Hematopoietic multipotent progenitor cell treated with erythropoietin and hydrocortisone succinate and interleukin-3 and kit ligand, for 4 days (in vitro differentiated cells): ENCODE measurements around the gene CD5L.

Source experiments
- DNase-seq: peaks from one replicate; pipeline ENCODE4 v3.0.0-alpha.2; 2015

CD5L gene

DNA sequence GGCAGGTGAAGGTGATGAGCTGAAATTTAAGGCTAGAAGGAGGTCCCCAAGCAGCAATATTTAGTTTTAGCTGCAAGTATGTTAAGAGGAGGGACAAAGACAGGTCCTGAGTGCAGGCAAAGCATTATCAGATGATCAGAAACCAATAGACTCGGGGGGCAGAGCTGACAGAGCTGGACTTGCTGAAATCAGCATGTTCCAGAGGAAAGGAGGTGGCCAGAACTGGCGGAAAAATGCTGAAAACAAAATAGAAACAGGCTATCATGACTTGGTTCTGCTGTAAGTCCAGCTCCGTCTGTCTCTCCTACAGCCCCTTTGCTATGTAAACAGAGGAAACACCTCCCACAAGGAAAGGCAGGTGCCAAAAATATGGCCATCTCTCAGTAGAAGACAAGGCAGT lies at the start of gene CD5L:
CD5L (minus strand) TSS at position 101 of the 400 bp plus-strand sequence. CDS start 107 bp downstream, outside the sequence.
- DNase-seq: no peak

DNA sequence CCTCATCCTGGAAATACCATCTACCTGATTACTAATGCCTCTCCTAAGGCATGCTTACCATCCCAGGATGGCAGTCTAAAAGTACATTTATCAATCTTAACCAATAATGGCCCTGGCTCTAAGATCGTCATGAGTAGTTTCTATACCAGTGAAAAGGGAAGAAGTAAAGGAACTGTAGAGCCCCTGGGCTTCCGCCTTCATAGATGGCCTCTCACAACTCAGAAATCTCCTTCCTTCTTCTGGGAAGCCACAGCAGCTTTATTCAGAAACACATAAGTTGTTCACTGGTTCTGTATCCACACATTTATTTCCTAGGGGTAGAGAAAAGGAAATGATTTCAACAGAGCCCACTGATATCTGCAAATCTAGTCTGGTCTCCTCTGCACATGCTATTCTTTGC lies 41.0 kb upstream of the CD5L start:
- DNase-seq: peak; percentile 60

DNA sequence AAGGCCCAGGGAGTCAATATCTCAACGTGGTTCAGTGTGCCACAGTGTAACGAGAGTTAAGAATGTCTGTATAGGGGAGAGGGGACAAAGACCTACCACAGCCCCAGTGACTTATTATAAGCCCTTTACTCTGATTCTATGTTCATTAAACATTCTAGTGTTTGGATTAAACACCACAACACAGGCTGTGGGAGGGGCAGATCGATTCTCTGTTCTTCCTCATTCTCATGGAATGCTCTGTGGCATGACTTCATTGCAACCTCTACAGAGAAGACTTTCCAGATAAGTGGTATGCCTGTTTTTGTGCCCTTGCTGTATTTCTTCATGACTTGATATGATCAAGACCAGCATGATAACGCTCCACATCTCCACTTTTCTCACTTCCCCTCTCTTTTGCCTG lies 39.0 kb upstream of the CD5L start:
- peak; percentile 25 for DNase-seq

DNA sequence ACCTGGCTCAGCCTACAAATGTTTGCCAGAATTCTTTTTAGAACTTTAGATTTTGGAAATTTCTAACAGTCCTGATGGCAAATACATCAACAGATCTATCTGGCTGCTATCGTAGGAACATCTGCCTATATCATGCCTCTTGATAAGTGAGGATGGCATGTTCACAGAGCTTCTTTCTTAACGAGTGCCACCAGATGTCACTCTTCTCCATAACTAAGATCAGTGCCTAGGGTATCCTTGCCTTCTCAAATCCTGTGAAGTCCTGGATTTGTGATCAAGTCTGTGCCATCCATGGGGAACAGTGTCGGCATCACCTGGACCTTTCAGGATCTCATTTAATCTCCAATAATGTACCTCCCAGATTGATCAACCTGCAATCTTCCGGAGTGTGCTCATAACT lies 36.5 kb upstream of the CD5L start:
- DNase-seq: peak; percentile 69

DNA sequence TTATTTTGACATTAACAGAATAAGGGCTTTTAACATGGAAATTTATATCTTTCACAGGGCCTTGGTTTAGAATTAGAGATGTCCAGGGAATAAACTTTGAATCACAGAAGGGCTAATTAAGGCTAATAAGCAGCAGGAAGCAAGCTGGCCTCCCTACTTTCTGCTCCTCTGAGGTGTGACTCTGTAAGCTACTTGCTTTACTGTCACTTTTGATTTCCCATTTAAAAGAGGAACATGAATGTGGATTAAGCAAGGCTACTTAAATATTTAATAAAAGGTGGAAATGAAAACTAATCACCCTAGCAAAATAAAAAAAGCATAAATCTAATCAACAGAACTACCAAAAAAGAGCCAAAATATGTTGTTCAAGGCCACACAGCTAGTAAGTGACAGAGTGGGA lies 28.9 kb upstream of the CD5L start:
- DNase-seq: no peak

DNA sequence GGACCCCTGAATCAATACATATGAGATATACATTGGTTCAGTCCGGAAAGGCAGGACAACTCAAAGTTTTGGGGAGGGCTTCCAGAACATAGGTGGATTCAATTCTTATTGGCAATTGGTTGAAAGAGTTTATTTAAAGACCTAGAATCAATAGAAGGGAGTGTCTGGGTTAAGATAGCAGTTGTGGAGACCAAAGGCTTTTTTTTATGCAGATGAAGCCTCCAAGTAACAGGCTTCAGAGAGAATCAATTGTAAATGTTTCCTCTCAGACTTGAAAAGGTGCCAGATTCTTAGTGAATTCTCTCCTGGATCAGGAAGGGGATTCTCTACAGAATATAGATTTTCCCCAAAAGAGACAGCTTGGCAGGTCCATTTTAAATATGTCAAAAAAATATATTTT lies 27.0 kb upstream of the CD5L start:
- DNase-seq: no peak

DNA sequence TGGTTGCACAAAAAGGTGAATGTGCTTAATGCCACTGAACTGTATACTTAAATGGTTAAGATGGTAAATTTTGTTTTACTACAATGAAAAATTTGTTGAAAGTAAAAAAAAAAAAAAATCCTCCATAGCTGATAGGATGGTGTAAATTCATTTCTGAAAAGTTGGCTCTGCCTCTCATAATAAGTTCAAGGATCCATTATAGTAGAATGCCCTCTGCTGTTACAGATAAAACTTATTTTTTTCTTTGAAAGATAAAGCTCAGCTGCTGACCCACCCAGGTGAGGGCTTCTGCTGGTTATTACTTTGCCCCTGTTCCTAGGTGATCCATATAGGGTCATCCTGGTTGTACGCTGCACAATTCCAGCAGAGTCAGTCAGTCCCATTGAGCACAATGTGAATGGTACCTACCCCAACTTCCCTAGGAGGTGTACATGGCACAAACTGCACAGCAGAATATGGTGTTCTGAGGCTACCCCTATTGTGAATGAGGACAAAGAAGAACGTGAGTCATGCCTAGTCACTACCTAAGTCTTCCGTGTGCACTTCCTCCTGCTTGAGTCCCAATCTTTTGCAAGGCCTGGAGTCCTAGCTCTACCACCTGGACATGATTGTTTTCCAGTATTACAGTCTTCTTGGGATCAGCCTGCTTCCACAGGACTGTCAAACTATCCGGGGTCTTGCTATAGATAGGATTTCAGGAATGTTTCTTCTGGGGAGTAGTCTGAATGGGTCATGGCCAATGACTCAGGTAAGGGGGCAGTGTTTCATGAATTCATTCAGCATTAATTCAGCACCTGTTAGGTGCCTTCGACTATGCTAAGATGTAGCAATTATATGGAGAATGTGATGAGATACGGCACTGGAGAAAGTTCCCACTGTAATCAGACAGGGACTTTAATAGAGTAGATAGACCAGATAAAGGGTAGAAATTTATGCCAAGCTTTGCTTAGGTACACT lies 20.8 kb upstream of the CD5L start:
- DNase-seq: no peak

DNA sequence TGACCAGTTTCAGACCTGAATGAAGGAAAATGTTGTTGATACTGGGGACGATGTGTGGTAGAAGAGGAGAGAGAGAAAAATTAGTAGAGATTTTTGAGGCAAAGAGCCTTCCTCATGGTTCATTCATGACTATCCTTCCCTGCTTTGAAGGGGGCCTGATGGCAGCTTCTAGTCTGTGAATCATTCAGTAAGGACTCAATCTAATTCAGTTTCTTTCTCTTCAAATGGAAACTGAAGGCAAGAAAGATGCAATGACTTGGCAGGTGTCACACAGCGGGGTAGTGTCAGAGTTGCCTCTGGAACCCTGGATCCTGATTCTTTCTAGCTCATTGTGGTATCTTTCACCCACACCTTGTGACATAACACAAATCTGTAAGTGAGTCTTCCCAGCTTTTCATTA lies 14.9 kb upstream of the CD5L start:
- no peak for DNase-seq

DNA sequence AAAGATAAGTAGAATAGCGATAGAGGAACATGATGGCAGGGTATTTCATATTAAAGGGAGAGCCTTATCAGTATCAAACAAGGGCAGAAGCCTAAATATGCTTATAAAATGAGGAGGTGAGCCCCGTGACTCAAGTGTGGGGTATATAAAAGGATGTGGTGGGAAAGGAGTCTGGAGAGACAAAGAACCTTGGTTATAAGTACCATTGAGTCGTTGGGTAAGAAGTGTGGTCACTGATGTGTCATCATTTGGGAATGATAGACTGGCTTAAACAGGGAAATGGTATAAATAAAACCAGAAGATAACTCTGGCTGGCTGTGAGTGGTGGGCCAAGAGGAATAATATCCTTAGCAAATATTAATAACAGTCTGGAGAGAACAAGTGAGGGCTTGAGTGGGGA lies 10.9 kb upstream of the CD5L start:
- no peak for DNase-seq

DNA sequence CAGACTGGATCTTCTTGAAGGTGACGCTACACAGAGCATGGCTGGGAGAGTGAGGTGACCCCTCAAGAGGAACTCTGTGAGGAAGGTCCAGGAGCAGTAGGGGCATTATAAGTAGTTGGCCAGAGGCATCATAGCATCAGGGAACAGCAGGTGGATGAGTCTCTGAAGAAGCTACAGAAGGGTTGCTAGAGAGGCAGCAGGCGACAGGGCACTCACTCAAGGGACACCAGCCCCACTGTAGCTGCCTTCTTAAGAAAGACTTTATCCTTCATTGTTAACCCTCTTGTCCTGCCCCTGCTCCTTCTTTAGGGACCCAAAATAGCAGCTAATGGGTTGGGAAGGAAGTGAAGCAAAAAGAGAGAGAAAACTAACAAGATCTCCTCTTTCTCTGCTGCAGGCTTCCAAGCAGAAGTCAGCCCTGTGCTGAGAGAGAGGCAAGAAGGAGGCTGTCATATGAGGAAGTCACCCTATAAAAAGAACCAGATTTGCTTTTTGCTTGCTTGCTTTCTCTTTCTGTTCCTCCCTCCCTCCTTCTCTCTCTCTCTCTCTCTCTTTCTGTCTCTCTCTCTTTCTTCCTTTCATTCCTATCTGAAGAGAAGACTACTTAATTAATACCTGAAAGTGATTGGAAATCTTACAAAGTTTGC lies 7.7 kb upstream of the CD5L start:
- peak; percentile 36 for DNase-seq

DNA sequence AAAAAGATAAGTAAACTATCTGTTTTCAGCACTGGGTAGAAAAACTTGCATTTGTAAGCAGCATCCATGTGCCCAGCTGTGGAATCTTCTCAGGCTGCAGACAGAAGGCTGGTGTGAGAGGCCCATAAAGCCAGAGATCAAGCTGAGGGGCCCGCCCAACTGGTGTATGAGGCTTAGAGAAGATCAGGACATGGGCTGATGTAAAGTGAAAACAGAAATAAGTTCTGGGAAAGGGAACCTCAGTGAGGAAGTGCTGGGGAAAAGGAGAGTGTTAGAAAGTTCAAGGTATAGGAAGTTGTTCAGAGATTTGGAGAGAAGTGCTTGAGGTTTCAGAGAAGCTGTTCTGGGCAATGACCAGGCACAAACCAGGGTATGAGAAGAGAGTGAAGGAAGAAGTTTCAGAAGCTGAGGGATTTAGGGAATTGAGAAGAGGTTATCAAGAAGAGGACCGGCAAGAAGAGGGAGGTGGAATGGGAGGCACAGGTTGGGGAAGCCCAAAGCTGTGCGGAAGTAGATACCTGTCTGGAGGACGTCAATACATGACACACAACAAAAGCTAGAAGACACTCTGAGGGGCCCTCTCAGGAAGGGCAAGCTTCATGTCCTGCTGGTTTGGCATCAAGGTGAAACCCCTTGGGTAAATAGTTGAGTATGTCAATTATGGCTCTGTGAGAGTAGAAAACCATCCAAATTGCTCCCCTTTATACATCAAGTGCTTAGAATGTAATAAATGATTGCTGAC lies 2.7 kb upstream of the CD5L start:
- no peak for DNase-seq

DNA sequence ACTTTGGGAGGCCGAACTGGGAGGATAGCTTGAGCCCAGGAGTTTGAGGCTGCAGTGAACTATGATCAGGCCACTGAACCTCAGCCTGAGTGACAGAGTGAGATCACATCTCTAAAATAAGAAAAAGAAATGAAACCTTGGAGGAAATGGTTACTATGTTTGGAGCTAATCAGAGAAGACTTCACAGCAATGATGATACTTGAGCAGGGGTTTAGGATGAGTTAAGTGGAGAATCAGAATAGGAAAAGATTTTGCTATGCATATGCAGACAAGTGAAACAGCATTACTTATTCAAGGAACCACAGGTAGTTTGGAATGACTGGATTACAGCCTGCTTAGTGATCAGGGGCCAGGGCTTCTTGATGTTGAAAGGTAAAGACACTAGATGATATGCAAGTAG lies 1.3 kb upstream of the CD5L start:
- no peak for DNase-seq

DNA sequence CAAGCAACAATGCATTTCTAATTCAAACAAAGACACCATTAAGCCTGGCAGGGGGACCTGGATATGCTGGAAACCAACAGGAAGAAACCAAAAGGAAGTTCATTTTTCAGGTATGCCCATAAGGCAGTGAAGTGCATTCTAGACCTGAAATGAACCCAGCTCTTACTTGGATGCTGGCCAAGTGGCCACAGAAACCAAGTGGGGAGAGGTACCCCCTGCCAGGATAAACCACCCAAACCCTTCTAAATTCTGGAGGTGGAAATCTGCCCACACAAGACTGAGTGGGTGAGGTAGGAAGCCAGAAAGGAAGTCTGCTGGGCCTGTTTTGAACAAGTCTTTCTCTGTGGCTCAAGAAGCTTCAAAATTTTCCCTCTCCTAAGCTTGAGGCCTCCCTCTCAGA lies 2.6 kb downstream of the CD5L start:
- peak; percentile 18 for DNase-seq

DNA sequence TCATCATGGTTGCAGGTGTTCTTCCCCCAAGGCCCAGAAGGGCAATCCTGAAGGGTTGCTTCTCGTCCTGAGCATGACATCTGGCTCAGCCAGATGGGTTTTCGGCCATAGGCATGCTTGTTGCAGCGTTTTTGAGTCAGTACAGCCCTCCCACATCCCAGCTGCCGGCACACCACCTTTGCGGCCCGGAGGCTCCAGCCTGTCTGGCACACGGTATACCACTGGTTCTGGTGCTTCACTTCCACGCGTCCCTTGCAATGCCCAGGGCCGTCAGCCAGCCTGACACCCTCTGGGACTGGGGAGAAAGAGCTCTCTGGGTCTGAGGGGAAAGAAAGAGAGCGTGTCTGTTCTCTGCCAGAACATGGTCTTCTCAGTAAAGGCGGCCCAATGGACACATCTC lies 7.2 kb downstream of the CD5L start:
- no peak for DNase-seq

DNA sequence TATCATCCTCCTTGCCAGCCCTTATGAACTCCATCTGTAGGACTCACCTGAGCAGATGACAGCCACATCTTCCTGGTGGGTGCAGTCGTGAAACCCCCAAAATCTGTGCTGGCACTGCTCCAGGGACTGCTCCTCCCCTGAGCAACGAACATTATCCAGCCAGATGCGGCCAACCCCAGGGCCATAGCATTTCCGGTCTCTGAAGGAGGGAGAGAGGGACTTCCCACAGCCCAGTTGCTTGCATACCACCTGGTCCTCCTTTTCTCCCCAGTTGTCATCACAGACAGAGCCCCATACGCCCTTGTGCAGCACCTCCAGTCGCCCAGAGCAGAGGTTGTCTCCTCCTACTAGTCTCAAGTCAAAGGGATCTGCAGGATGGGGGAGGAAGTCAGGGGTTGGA lies 8.5 kb downstream of the CD5L start:
- DNase-seq: no peak

DNA sequence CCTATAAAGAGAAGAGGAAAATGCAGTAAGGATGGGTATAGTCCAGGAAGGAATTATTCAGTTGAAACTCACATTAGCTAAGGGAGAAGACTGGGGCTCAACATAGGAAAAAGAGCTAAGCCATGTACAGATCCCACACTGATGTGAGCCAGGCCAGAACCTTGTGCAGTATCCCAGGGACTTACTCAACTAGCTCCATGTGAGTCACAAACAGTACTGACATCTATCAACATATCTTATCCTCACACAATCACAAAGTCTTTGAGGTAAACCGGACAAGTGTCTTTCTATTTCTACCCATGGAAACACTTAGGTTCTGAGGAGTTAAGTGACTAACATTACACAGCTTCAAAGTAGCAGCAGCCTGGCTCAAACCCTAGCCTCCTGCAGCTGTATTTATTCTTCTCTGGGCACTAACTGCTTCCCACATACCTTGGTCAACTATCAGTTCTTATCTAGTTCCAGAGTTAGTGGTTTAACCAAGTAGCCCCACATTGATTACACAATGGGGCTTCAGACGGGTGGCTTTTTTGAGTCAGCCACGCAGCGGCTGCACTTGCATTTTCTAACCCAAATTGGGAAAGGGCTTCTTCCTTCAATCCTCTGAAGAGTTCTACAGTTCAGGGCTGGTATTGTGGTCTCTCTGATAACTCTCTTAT lies 9.5 kb downstream of the CD5L start:
- DNase-seq: peak; percentile 76

DNA sequence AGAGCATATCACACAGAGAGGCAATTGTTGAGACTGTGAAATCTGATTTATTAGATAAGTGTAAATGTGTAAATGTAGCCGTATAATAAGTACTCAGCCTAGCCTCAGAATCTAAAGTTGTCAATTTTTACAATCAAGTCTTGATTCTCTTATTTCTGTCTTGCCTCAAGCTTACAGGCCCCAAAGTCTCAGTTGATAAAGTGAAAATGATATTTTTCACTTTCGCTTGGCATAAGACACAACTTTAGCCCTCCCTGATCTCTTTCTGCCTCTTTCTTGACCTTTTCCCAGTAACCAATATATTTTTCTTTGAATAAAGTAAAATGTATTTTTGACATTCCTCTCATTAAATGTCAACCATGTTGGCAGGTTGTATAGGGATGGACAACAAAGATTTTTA lies 10.7 kb downstream of the CD5L start:
- no peak for DNase-seq

DNA sequence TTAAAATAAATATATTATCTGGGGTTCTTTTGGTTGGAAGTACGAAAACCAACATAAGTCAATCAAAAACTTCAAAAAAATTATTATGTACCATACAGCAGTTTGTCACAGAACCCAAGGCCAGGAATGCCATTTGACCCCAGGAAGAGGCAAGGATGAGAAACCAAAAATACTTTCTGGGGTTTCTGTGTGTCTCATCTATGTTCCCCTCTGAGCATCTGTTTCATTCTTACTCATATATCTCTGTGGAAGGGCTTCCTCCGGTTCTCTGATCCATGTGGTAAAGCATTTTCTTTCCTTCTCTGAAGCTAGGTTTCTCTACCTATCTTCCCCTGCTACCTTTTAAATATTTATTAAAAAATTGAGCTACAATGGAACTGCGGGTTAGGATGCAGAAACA lies 11.9 kb downstream of the CD5L start:
- no peak for DNase-seq

DNA sequence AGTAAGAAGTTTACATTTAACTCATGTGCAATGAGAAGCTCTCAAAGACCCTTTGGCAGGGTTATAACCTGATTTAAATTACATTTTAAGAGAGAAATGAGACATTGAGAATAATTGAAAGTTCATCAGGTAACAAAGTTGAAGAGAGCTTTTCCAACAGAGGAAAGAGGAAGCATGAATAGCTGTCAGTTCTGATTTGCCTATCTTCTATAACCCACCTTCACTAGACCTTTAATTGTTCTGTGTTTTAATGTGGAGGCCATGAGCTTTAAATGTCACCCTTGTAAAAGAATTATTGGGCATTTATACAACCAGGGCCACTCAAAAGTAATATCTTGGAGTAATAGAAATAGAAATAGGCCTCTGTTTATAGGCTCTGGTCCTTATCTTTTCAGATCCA lies 12.4 kb downstream of the CD5L start:
- no peak for DNase-seq

DNA sequence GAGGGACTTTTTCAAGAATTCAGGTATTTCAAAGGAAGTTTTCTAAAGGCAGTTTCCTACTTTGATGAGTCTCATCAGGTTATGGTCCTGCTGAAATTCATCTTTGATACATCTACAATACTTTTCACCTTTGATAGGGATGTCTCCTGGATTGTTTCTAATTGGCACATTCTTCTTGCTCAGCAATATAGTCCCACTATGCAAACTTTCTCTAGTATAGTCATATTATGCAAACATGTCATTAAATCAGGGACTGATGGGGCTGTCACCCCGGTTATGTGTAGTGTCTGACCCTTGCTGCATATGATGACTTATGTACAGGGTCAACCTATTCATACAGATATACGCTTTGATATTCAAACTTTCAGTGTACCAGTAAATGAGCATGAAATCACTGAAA lies 21.3 kb downstream of the CD5L start:
- no peak for DNase-seq

DNA sequence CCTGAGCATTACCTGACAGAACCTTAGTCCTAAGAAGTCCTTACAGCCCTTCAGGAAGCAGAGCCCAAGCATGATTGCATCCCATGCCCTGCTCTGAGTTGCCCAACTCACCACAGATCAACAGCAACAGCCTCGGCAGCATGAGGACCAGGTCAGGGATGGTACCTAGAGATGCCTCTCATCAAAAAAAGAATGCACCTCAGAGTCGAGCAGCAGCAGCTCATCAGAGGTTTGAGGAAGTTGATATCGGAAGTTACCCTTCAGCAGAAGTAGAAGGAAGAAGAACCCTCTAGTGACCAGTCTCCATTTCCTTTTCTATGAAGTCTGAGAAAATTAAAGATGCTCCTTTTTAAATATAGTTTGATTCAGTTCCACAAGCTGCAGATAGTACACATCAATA lies 21.7 kb downstream of the CD5L start, which contains the start of gene FCRL1:
FCRL1 (minus strand) TSS at position 225 of the 400 bp plus-strand sequence; CDS start at position 142, 83 bp downstream.
- peak; percentile 46 for DNase-seq

DNA sequence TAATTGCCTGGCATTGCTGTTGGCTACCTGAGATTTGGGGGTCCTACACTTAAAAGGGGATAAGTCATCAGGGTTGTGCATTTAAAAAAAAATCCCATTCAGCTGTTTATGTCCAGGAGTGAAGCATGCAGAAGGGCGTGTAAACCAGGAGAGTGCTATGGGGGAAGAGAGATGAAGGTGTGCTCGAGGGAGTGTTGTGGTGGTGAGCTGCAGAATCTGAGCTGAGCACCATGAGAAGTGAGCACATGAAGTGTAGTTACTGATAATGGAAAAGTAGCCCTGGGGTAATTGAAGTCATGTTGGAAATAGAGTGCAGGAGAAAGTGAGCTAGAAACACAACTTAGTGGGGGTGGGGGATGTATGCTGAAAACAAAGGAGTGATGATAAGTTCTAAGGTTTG lies 22.4 kb downstream of the CD5L start:
- DNase-seq: no peak

DNA sequence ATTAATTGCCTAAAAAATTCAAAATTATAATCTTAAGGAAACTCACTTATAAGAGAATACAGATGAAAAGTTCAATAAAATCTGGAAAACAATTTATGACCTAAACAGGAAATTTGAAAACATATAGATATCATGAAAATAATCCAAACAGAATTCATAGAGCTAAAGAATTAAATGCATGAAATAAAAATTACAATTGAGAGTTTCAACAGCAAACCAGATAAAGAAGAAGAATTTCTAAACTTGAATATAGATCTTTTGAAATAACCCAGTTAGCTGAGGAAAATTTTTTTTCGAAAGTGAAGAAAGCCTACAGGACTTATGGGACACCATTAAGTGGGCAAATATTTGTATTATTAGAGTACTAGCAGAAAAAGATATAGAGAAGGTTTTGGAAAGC lies 28.3 kb downstream of the CD5L start:
- DNase-seq: no peak
